Stimulated activated CD8-positive, alpha-beta memory T cell treated with anti-CD3 and anti-CD28 coated beads, Interleukin-4, amount 100 ng/mL, for 24 hours (primary cell): ENCODE data around the gene RGL1.
"Not testable (repeated sequence)": the region's sequence is repeated elsewhere in the genome, so short reads cannot be mapped to it uniquely, and the experiment has no call there.

Experiments
- DNase-seq: peaks from one replicate; pipeline ENCODE4 v3.0.0-alpha.2; 2020; ENCODE audit warnings: low read depth

Gene RGL1

GRCh38 chr1:183785921-183786320 lies 19.0 kb upstream of the RGL1 start:
- DNase-seq = not testable (repeated sequence)

GRCh38 chr1:183787704-183788103 lies 17.2 kb upstream of the RGL1 start:
- no peak for DNase-seq

GRCh38 chr1:183791319-183791718 lies 13.6 kb upstream of the RGL1 start:
- no peak for DNase-seq

DNA sequence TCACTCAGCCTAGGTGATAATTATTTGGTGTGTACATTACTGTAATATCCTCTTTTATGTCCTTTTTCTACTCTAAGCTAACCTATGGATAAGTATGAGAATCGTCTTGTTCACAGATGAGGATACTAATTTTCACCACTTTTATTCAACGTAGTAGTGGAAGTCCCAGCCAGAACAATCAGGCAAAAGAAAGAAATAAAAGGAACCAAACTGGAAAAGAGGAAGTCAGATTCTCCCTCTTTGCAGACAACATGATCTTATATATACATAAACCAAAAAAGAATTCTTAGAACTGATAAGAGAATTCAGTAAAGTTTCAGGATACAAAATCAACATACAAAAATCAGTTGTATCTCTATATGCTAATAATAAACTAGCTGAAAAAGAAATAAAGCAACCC lies 12.6 kb upstream of the RGL1 start:
- DNase-seq = no peak

- DNase-seq = no peak
Measured at GRCh38 chr1:183794088-183794487, 10.8 kb upstream of the RGL1 start.

- no peak for DNase-seq
Measured at GRCh38 chr1:183800449-183800848, 4.5 kb upstream of the RGL1 start.

DNA sequence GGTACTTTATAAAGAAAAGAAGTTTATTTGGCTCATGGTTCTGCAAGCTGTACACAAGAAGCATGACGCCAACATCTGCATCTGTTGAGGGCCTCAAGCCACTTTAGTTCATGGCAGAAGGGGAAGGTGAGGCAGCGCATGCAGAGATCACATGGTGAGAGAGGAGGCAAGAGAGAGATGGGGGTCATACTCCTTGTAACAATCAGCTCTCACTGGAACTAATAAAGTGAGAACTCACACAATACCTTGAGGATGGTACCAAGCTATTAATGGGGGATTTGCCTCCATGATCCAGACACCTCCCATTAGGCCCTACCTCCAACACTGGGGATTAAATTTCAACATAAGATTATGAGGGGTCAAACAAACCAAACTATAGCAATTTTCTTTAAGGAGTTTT lies 3.3 kb upstream of the RGL1 start:
- no peak for DNase-seq

- no peak for DNase-seq
Measured at GRCh38 chr1:183804387-183804786, 533 bp upstream of the RGL1 start.

- no peak for DNase-seq
Measured at GRCh38 chr1:183806125-183806524, 1.2 kb downstream of the RGL1 start.

DNA sequence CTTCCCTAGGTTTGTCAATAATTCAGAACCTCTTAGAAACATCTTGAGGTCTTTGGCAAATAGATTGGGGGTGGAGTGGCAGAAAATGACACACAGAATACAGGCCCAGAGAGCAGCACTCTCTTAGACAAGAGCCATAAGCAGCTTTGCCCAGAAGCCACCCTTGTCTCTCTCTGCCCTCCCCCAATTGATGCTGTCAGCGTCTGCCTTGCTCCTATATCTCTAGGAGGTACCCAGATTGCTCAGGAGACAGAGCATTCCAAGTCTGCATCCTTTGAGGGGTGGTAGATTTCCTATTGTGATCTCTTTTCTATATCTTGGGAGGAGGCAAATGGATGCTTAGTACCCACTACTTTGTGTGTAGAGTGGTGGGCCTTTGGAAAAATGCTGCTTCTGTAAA lies 1.8 kb downstream of the RGL1 start:
- no peak for DNase-seq

GRCh38 chr1:183807549-183808168 lies 2.7 kb downstream of the RGL1 start:
- no peak for DNase-seq

DNA sequence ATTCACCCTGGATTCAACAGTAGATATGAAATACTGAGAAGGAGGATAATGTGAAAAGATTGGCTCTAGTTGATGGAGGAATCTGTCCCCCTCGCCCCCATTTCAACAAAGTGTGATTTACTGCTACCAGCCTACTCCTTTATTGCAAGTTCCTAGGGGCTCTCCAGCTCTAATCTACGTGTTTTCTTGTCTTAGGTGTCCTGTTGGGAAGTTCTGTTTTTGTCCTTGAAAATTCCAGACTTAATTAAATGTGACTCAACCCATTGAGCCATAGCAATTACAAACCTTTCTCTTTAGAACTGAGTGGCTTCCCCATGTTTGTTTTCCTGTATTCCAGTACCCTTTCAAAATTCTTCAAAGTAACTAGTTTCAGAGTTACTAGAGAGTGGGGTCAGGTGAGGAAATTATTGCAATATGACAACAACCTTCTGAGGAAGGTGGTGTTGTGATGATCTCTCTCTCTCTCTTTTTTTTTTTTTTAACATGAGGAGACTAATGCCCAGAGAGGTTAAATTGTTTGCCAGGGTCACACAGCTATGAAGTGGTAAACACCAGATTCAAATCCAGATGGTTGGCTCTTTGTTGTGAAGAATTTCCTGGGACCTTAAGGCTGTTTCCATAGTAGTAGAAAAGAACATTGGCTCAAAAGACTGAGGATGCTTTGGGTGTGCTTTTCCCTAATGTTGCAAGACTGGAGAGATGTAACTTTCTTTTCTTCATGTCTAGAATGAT lies 3.5 kb downstream of the RGL1 start:
- DNase-seq = no peak

GRCh38 chr1:183810121-183810520 lies 5.2 kb downstream of the RGL1 start:
- DNase-seq = no peak

- no peak for DNase-seq
Measured at GRCh38 chr1:183810756-183811544, 6.0 kb downstream of the RGL1 start.

- no peak for DNase-seq
Measured at GRCh38 chr1:183812128-183812527, 7.2 kb downstream of the RGL1 start.

DNA sequence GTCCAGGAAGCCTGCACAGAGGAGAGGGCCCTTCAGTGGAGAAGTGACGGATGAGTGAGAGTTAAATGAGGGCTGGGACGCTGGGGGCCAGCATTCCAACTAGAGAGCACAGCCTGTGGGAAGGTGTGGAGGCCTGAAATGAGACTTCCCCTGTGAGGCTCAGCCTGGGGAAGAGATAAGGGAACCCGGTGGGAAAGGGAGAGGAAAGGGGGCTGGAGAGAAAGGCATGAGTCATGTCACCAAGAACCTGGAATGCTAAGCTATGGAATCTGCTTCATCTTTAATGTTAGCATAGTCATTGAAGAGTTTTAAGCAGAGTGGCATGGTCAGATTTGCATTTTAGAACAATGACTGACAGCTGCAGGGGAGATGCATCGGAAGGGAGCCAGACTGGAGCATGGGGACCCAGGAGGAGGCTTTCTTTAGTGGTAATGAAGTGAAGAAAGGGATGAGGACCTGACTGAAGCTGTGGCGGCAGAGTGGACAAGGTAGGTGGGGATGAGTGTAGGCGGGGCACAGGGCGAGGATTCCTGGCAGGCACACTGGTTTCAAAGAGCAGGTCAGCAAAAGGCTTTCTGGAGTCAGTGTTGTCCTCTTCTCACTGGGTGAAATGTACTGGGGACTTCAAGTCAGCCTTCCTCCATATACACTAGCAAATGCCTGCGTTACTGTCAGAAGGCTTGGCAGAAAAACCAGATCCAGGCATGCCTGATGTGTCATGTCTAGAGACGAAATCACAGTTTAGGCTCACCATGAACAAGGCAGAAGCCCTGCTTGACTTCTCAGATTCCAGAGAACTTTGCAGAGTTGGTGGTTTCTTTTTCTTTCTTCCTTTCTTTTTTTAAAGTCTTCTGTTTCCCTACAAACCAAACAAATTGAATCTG lies 8.0 kb downstream of the RGL1 start:
- DNase-seq = no peak

DNA sequence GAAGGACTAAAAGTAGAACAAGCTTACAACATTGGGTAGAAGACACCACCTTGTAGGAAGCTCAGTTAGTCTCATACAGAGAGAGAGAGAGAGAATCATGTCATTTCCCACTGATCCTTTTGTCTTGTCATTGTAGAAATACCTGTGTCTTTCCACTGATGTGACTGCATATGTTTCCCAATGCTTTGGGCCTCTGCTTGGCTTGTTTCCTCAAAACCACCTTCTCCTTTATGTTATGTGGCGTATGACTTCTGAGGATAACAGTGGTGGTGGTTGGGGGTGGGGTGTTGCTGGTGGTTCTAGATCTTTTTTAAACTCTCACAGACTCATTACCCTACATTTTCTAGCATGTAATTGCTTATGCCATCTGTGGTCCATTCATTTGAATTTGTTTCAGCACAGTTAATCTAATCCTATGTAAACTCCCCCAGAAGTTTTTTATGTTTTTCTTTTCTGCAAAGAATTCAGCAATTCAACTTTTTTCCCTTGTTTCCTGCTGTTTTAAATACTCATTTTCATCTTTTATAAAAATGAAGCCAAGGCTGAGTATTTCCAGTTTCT lies 9.3 kb downstream of the RGL1 start:
- DNase-seq = no peak

- no peak for DNase-seq
Measured at GRCh38 chr1:183816110-183816509, 11.2 kb downstream of the RGL1 start.

DNA sequence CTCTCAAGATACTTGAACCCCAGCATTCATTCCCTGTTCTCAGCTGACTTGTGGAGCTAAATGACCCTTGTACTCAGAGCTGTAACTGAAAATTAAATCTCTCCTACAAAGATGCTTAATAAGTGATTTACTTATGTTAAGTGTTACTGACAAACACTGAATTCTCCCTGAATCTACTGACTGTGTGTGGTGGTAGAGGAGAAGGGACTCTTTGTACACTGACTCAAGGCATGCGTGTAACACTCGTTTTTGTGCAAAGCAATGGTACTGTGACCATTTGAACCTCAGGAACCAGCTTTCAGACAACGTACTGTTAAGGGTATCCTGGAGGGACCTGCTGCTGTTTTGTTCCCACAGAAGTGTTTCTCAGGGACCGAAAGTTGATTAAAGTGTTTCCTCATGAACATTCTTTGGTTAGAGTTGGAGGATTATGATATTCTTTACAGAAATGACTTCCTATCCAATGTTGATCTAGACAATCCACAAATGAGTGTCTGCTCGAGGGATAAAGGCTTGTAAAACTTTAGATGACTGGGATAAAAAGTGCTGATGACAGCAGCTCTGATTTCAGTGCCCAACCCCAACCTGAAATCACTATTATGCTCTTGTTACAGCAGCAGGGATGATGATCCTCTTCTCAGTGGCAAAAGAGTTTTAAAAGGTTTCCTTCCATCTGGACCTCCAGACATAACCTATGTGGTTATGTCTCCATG lies 12.8 kb downstream of the RGL1 start:
- no peak for DNase-seq

DNA sequence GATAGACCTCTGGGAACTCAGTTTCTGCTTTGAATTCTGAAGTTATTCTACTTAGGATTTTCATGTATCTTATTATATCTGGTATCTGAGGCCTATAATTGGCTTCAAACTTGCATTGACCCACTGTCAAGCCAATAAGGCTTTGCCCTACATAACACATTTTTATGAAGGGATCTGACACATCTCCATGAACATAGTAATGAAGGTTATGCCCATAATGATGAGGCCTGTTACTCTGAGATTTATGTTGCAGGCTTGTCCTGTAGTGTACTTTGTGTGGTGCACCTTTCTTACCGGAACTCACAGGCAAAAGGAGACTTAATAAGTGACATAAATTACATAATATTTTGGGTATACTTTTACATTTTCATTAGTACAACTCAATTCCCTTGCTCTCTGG lies 14.1 kb downstream of the RGL1 start:
- DNase-seq = no peak

DNA sequence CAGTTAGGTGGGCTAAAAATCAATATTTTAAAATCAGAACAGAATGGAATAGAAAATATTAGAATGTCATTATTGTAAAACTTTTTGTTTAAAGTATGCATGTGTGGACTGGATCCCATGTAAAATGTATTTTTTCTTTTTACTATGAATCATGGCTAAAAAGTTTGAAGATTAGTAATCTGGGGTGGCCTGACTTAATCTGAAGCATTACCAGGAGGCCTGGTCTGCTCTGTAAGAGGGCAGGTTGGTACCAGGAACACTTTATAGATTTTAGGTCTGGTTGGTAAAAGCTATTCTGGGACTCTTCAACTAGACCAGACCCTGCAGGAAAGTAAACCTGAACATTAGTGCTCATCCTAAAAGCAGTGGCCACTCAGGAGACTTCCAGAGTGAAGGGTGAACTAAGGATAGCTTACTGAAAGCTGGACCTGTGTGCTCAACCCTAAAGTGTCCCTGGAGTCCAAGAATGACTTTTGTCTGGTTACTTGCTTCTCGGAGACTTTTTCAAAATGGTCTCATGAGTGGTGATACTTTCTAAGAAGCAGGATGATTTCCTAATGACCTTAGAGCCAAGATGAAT lies 16.5 kb downstream of the RGL1 start:
- no peak for DNase-seq
